Panc1 (cell line): ENCODE measurements around the gene ADCK2. TPM values are rescaled to one million over a fixed set of nuclear protein-coding genes. Genes with fewer than 3 reads are reported as not detected.

Experiments
- ATAC-seq: fragments of 200-7000 bp; cut with Tn5 transposase; 2 replicates; pipeline ENCODE4 v1.9.1; 2020; ENCODE audit warnings: mild to moderate bottlenecking, moderate library complexity
- BruUV-seq: library from RNA; stranded (reverse); fragments of 400-500 nt; replicated peaks from 2 replicates; lab custom pipeline; 2021; lab: Mats Ljungman, UMichigan
- CTCF ChIA-PET: fragments of 300-600 bp; sonication (Branson Sonifier 250); formaldehyde crosslinking; loops from one replicate; lab custom pipeline; 2022; ENCODE audit warnings: antibody characterized with exemption; lab: Charles Lee
- POLR2A ChIA-PET: fragments of 300-600 bp; sonication (Branson Sonifier 250); formaldehyde crosslinking; loops from one replicate; lab custom pipeline; 2022; ENCODE audit warnings: antibody characterized with exemption; lab: Charles Lee
- DNase-seq: peaks from one replicate; pipeline ENCODE4 v3.0.0-alpha.2; 2010; ENCODE audit warnings: low read depth, low spot score
- H3K27ac ChIP-seq: 2 replicates; pipeline ENCODE4 v1.5.1; 2011; ENCODE audit warnings: mild to moderate bottlenecking, low read length, inconsistent platforms
- H3K27me3 ChIP-seq: fragments of 200-500 bp; sonication (Bioruptor generic); 2 replicates; pipeline ENCODE4 v1.6.0; 2014; ENCODE audit warnings: low read length, inconsistent platforms; ENCODE audit not compliant: control insufficient read depth, insufficient read depth
- H3K36me3 ChIP-seq: fragments of 200-500 bp; sonication (Bioruptor generic); 2 replicates; pipeline ENCODE4 v1.5.1; 2014; ENCODE audit warnings: inconsistent platforms, mild to moderate bottlenecking, low read length, moderate library complexity; ENCODE audit not compliant: control insufficient read depth, insufficient read depth
- H3K4me1 ChIP-seq: 2 replicates; pipeline ENCODE4 v1.5.1; 2011; ENCODE audit warnings: inconsistent platforms, mild to moderate bottlenecking, low read length, moderate library complexity; ENCODE audit not compliant: control insufficient read depth, insufficient read depth
- H3K4me3 ChIP-seq, 2 experiments: 2 replicates each; pipeline ENCODE4 v1.5.1; 2011 to 2012; ENCODE audit warnings: low read depth in 2 of 2, low read length in 2 of 2, mild to moderate bottlenecking in 2 of 2, inconsistent platforms in 1 of 2, moderate library complexity in 1 of 2
- H3K9me3 ChIP-seq: fragments of 200-500 bp; sonication (Bioruptor generic); 2 replicates; pipeline ENCODE4 v1.5.1; 2014; ENCODE audit warnings: low read depth, mild to moderate bottlenecking, inconsistent platforms, low read length, moderate library complexity; ENCODE audit not compliant: control insufficient read depth, insufficient read depth
- POLR2AphosphoS5 ChIP-seq: IDR thresholded peaks from 2 replicates; pipeline ENCODE4 v1.6.1; 2012; ENCODE audit warnings: mild to moderate bottlenecking, low read depth, low read length, moderate library complexity
- SIN3A ChIP-seq: IDR thresholded peaks from 2 replicates; pipeline ENCODE4 v1.6.1; 2012; ENCODE audit warnings: low read depth, mild to moderate bottlenecking, low read length, moderate library complexity, borderline replicate concordance; ENCODE audit not compliant: insufficient read depth
- TCF7L2 ChIP-seq: IDR thresholded peaks from 2 replicates; pipeline ENCODE4 v1.6.1; 2011; ENCODE audit warnings: mild to moderate bottlenecking, low read depth, low read length, inconsistent platforms
- in situ Hi-C: cut with HindIII; loops from 2 replicates; pipeline ENCODE4 v1.10.0; 2016; ENCODE audit warnings: low sequenced_read_pairs, low pct_unique_long_range_greater_than_20kb
- intact Hi-C: fragments of 100-400 bp; cut with micrococcal nuclease; formaldehyde crosslinking; loops from one replicate; pipeline ENCODE4 v1.10.0; 2022; ENCODE audit not compliant: unreplicated experiment
- total RNA-seq: library from RNA; stranded (reverse); gene quantifications from one replicate; pipeline ENCODE4 v1.2.1, GENCODE V29; 2021; ENCODE audit not compliant: unreplicated experiment
- TF ChIP-seq, protein P1 (sequence below), 2 experiments: IDR thresholded peaks; 2 replicates each; pipeline ENCODE4 v1.6.1; 2011 to 2012; ENCODE audit warnings: low read depth in 2 of 2, control low read depth in 1 of 2, low read length in 1 of 2, mild to moderate bottlenecking in 1 of 2, moderate library complexity in 1 of 2; ENCODE audit not compliant: insufficient read depth in 1 of 2
- TF ChIP-seq, protein P2 (sequence below): fragments of 450-650 bp; IDR thresholded peaks from 2 replicates; pipeline ENCODE4 v1.5.1; 2017; ENCODE audit warnings: mild to moderate bottlenecking

ADCK2 gene
- total RNA-seq, 1 experiment from 2014 or later = 21.6 TPM

DNA sequence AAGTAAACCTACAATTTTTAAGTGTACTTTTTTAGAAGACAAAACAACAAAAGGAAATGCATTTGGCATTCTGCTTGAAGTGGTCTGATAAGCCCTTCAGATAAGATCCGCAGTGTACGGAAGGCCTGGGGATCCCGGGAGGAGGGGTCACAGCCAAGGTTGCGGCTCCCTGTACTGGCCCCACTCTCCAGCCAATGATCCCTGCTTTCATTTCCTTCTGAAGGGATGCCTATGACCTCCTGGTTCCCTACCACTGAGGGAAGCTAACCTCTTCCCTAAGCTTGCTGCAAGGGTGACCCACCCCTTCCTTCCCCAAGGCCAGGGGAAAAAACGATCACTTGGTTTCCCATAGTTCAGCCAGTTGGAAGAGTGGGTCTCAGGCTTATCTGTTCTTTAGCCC is 37.4 kb upstream of the ADCK2 start:
- Histone ChIP-seq H3K27me3 (peaks cover 3% of the 10 kb centered on the region; the same call in 1 of the 2 replicates), H3K4me1 (no peaks in the 10 kb centered on the region), H3K36me3 (no peaks in the 10 kb centered on the region), H3K9me3 (no peaks in the 10 kb centered on the region), H3K4me3 (no peak overlapping the region), H3K27ac (no peak overlapping the region)
- DNase-seq (no peak), ATAC-seq (no peak)
- in situ Hi-C loops = no loop called here
- ChIA-PET POLR2A (no interaction called here), CTCF (interaction anchor here (0.6 kb wide), 1 partner anchor 125 kb away, joined by 5 read pairs; no protein-coding TSS in a partner anchor)
- BruUV-seq = no TSS peak
- intact Hi-C loops = no loop called here
- TF ChIP-seq SIN3A (no peak), POLR2AphosphoS5 (no peak), TCF7L2 (no peak)
- TF ChIP-seq, protein P1, sequence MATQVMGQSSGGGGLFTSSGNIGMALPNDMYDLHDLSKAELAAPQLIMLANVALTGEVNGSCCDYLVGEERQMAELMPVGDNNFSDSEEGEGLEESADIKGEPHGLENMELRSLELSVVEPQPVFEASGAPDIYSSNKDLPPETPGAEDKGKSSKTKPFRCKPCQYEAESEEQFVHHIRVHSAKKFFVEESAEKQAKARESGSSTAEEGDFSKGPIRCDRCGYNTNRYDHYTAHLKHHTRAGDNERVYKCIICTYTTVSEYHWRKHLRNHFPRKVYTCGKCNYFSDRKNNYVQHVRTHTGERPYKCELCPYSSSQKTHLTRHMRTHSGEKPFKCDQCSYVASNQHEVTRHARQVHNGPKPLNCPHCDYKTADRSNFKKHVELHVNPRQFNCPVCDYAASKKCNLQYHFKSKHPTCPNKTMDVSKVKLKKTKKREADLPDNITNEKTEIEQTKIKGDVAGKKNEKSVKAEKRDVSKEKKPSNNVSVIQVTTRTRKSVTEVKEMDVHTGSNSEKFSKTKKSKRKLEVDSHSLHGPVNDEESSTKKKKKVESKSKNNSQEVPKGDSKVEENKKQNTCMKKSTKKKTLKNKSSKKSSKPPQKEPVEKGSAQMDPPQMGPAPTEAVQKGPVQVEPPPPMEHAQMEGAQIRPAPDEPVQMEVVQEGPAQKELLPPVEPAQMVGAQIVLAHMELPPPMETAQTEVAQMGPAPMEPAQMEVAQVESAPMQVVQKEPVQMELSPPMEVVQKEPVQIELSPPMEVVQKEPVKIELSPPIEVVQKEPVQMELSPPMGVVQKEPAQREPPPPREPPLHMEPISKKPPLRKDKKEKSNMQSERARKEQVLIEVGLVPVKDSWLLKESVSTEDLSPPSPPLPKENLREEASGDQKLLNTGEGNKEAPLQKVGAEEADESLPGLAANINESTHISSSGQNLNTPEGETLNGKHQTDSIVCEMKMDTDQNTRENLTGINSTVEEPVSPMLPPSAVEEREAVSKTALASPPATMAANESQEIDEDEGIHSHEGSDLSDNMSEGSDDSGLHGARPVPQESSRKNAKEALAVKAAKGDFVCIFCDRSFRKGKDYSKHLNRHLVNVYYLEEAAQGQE (IDR thresholded peaks at IDR 0.05; ENCODE audit: insufficient read depth in 1 of 2, low read depth in 2 of 2, low read length in 1 of 2) = no peak
- TF ChIP-seq, protein P2, sequence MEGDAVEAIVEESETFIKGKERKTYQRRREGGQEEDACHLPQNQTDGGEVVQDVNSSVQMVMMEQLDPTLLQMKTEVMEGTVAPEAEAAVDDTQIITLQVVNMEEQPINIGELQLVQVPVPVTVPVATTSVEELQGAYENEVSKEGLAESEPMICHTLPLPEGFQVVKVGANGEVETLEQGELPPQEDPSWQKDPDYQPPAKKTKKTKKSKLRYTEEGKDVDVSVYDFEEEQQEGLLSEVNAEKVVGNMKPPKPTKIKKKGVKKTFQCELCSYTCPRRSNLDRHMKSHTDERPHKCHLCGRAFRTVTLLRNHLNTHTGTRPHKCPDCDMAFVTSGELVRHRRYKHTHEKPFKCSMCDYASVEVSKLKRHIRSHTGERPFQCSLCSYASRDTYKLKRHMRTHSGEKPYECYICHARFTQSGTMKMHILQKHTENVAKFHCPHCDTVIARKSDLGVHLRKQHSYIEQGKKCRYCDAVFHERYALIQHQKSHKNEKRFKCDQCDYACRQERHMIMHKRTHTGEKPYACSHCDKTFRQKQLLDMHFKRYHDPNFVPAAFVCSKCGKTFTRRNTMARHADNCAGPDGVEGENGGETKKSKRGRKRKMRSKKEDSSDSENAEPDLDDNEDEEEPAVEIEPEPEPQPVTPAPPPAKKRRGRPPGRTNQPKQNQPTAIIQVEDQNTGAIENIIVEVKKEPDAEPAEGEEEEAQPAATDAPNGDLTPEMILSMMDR = no peak

DNA sequence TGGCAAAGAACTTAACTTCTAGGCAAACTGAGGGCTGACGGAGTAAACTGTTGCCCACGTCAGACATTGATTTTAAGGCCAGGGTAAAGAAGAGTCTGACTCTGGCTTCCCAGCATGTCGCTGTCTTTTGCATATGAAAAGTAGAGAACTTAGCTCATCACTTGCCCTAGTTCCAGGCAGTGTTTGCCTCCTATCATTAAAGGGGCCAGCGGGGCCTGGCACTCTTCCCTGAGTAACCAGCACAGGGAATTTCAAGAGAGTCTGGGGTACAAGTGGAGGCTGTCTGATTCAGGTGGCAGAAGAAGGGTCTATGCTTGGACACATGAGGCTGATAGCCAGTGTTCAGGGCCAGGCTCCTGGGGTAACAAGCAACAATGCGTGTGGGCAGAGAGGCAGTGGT is 36.9 kb upstream of the ADCK2 start:
- no peaks in the 10 kb centered on the region for H3K4me1 ChIP-seq
- no peak for ATAC-seq
- no TSS peak for BruUV-seq
- H3K4me3 ChIP-seq = no peak overlapping the region
- POLR2A ChIA-PET = no interaction called here
- no peaks in the 10 kb centered on the region for H3K9me3 ChIP-seq
- CTCF ChIA-PET = interaction anchor here (0.6 kb wide), 1 partner anchor 125 kb away, joined by 5 read pairs; no protein-coding TSS in a partner anchor
- no peak overlapping the region for H3K27ac ChIP-seq
- H3K36me3 ChIP-seq = no peaks in the 10 kb centered on the region
- peaks cover 3% of the 10 kb centered on the region; the same call in 1 of the 2 replicates for H3K27me3 ChIP-seq
- in situ Hi-C loops (no loop called here), intact Hi-C loops (no loop called here)
- no peak for DNase-seq
- no peak for TF ChIP-seq POLR2AphosphoS5
- no peak for TF ChIP-seq SIN3A

DNA sequence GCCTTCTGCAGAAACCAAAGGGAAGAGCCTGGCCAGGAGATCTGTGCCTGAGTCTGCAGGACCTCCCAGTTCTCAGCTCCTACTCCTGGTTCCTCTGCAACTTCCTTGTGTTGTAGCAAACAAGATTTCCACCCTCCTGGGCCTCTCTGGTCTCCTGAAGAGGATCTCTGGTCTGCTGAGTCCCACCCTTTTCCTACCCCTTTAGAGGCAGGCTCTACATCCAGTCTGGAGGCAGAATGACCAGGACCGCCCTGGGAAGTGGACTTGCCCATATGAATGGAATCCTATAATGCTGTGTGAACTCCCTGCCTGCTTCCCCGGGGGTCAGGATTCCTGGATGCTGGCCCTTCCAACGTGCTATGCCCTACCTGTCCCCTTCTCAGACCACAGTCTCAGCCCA is 35.3 kb upstream of the ADCK2 start:
- intact Hi-C loops = no loop called here
- H3K4me3 ChIP-seq = no peak overlapping the region
- in situ Hi-C loops = no loop called here
- ChIA-PET POLR2A (no interaction called here), CTCF (no interaction called here)
- H3K27ac ChIP-seq = no peak overlapping the region
- H3K9me3 ChIP-seq = no peaks in the 10 kb centered on the region
- no peaks in the 10 kb centered on the region for H3K4me1 ChIP-seq
- peaks cover 3% of the 10 kb centered on the region; the same call in 1 of the 2 replicates for H3K27me3 ChIP-seq
- no peak for DNase-seq
- TF ChIP-seq POLR2AphosphoS5 = no peak
- no peak for TF ChIP-seq TCF7L2
- TF ChIP-seq SIN3A = no peak
- TF ChIP-seq, protein P1 (IDR thresholded peaks at IDR 0.05; ENCODE audit: insufficient read depth in 1 of 2, low read depth in 2 of 2, low read length in 1 of 2) = no peak
- TF ChIP-seq, protein P2 = no peak
- H3K36me3 ChIP-seq = no peaks in the 10 kb centered on the region
- ATAC-seq = no peak
- no TSS peak for BruUV-seq
